ENCODE results near the gene CHST11. TPM values are rescaled to one million over a fixed set of nuclear protein-coding genes. Genes with fewer than 3 reads are reported as not detected.

CHST11 gene
- total and polyA plus RNA-seq, 4 donors, result 0.57 to 11.1 (median 3.7) TPM

GRCh38 chr12:104756901-104757300 lies 300.2 kb downstream of the CHST11 start:
- no peaks in the 10 kb centered on the region for H3K4me1 ChIP-seq (ENCODE audit: control insufficient read depth in 4 of 4, insufficient read depth in 4 of 4, low read length in 3 of 4)
- H3K9ac ChIP-seq (ENCODE audit: low read depth in 1 of 2, low read length in 2 of 2), result no peak overlapping the region
- DNase-seq (ENCODE audit: low spot score), result no peak
- no peaks in the 10 kb centered on the region for H3K9me3 ChIP-seq (ENCODE audit: control insufficient read depth in 4 of 4, low read length in 3 of 4)
- 96% methylated on average over 20 of the region's 20 CpGs for WGBS
- H3K27ac ChIP-seq (ENCODE audit: low read depth in 1 of 2, low read length in 2 of 2), result no peak overlapping the region
- H3K4me3 ChIP-seq (ENCODE audit: low read depth in 1 of 3, low read length in 3 of 3), result no peak overlapping the region
- H3K36me3 ChIP-seq (ENCODE audit: control insufficient read depth in 4 of 4, insufficient read depth in 3 of 4, low read depth in 1 of 4, low read length in 3 of 4), result no peaks in the 10 kb centered on the region
- no peaks in the 10 kb centered on the region for H3K27me3 ChIP-seq (ENCODE audit: control insufficient read depth in 4 of 4, insufficient read depth in 4 of 4, low read length in 3 of 4)
- TF ChIP-seq, protein P1, sequence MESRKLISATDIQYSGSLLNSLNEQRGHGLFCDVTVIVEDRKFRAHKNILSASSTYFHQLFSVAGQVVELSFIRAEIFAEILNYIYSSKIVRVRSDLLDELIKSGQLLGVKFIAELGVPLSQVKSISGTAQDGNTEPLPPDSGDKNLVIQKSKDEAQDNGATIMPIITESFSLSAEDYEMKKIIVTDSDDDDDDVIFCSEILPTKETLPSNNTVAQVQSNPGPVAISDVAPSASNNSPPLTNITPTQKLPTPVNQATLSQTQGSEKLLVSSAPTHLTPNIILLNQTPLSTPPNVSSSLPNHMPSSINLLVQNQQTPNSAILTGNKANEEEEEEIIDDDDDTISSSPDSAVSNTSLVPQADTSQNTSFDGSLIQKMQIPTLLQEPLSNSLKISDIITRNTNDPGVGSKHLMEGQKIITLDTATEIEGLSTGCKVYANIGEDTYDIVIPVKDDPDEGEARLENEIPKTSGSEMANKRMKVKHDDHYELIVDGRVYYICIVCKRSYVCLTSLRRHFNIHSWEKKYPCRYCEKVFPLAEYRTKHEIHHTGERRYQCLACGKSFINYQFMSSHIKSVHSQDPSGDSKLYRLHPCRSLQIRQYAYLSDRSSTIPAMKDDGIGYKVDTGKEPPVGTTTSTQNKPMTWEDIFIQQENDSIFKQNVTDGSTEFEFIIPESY (IDR thresholded peaks at IDR 0.05), result no peak
- TF ChIP-seq RAD21 (IDR thresholded peaks at IDR 0.05) (no peak), RXRA (IDR thresholded peaks at IDR 0.05) (no peak), HNF4A (conservative IDR thresholded peaks at IDR 0.05) (no peak), FOXA2 (IDR thresholded peaks at IDR 0.05) (no peak), SP1 (IDR thresholded peaks at IDR 0.05) (no peak), GABPA (IDR thresholded peaks at IDR 0.05 in 1 of 2, conservative IDR thresholded peaks at IDR 0.05 in 1 of 2) (no peak), ATF3 (IDR thresholded peaks at IDR 0.05) (no peak), NR2F2 (IDR thresholded peaks at IDR 0.05) (no peak)
- TF ChIP-seq, protein P2, sequence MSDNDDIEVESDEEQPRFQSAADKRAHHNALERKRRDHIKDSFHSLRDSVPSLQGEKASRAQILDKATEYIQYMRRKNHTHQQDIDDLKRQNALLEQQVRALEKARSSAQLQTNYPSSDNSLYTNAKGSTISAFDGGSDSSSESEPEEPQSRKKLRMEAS (IDR thresholded peaks at IDR 0.05), result no peak

GRCh38 chr12:104758771-104759170 lies 302.0 kb downstream of the CHST11 start:
- DNase-seq (ENCODE audit: low spot score), result no peak

More at GRCh38 chr12:104758771-104759170, 302.0 kb downstream of the CHST11 start:
- H3K27ac ChIP-seq (ENCODE audit: low read depth in 1 of 2, low read length in 2 of 2), result no peak overlapping the region
- no peaks in the 10 kb centered on the region for H3K9me3 ChIP-seq (ENCODE audit: control insufficient read depth in 4 of 4, low read length in 3 of 4)
- H3K4me1 ChIP-seq (ENCODE audit: control insufficient read depth in 4 of 4, insufficient read depth in 4 of 4, low read length in 3 of 4), result no peaks in the 10 kb centered on the region
- no peak for TF ChIP-seq REST (IDR thresholded peaks at IDR 0.05)
- TF ChIP-seq, protein P1 (IDR thresholded peaks at IDR 0.05), result no peak
- no peak for TF ChIP-seq NR2F2 (IDR thresholded peaks at IDR 0.05)
- no peak for TF ChIP-seq HNF4A (conservative IDR thresholded peaks at IDR 0.05)
- TF ChIP-seq, protein P2 (IDR thresholded peaks at IDR 0.05), result no peak
- TF ChIP-seq GABPA (IDR thresholded peaks at IDR 0.05 in 1 of 2, conservative IDR thresholded peaks at IDR 0.05 in 1 of 2), result no peak
- no peak for TF ChIP-seq FOXA1 (IDR thresholded peaks at IDR 0.05)
- no peak for TF ChIP-seq RXRA (IDR thresholded peaks at IDR 0.05)
- TF ChIP-seq EGR1 (IDR thresholded peaks at IDR 0.05; ENCODE audit: low read depth in 2 of 2), result no peak
- TF ChIP-seq CTCF (IDR thresholded peaks at IDR 0.05; ENCODE audit: low read depth, low read length, missing input control), result no peak
- TF ChIP-seq JUND (IDR thresholded peaks at IDR 0.05), result no peak
- TF ChIP-seq FOXA2 (IDR thresholded peaks at IDR 0.05), result no peak
- no peak for TF ChIP-seq RAD21 (IDR thresholded peaks at IDR 0.05)
- TF ChIP-seq HNF4G (IDR thresholded peaks at IDR 0.05), result no peak
- no peak for TF ChIP-seq SP1 (IDR thresholded peaks at IDR 0.05)
- no peak for TF ChIP-seq ATF3 (IDR thresholded peaks at IDR 0.05)
- no peaks in the 10 kb centered on the region for H3K27me3 ChIP-seq (ENCODE audit: control insufficient read depth in 4 of 4, insufficient read depth in 4 of 4, low read length in 3 of 4)
- WGBS, result 88% methylated on average over 4 of the region's 4 CpGs
- no peak overlapping the region for H3K9ac ChIP-seq (ENCODE audit: low read depth in 1 of 2, low read length in 2 of 2)
- H3K4me3 ChIP-seq (ENCODE audit: low read depth in 1 of 3, low read length in 3 of 3), result no peak overlapping the region
- no peaks in the 10 kb centered on the region for H3K36me3 ChIP-seq (ENCODE audit: control insufficient read depth in 4 of 4, insufficient read depth in 3 of 4, low read depth in 1 of 4, low read length in 3 of 4)

Measured in liver (tissue), 9 donors.